NCI-H774 (cell line): ENCODE results near the gene SLC6A16.
"Not testable (repeated sequence)": the region's sequence is repeated elsewhere in the genome, so short reads cannot be mapped to it uniquely, and the experiment has no call there.

ENCODE experiments used
- DNase-seq: peaks from one replicate; lab custom pipeline; 2025; lab: John Stamatoyannopoulos, UW

Gene SLC6A16

DNA sequence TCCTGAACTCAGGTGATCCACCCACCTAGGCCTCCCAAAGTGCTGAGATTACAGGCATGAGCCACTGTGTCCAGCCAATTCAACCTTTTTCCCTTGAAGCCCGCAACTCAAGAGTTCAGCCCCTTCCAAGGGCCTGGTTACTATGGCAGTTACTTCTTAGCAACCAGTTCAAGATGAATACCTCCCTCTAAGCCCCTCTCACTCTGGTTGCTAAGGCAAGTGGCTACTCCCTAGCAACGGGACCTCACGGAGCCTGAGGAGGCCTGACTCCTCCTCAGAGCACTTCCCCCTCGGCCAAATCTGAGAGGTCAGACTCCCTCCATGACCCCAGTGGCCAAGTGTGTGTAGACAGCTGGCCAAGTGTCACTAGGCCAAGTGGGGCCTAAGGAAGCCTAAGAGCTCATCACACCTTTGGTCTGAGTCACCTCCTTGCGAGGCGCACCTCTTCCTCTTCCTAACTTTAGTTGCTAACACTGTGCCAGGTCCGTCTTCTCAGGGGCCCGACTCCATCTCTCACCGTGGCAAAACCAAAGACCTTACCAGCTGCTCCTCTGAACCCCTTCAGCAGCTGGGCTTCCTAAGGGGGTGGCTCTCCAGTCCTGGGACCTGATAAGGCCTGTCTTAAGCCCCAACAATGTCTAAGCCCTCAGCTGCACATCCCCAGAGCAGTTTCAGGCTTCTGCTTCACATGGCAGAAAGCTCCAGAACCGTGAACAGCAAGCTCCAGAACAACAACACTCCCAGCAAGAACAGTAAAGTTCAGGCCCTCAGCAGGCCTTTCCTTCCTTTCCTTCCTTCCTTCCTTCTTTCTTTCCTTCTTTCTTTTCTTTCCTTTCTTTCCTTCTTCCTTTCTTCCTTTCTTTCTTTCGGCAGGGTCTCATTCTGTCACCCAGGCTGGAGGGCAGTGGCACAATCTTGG lies 19.8 kb upstream of the SLC6A16 start:
- no peak for DNase-seq

DNA sequence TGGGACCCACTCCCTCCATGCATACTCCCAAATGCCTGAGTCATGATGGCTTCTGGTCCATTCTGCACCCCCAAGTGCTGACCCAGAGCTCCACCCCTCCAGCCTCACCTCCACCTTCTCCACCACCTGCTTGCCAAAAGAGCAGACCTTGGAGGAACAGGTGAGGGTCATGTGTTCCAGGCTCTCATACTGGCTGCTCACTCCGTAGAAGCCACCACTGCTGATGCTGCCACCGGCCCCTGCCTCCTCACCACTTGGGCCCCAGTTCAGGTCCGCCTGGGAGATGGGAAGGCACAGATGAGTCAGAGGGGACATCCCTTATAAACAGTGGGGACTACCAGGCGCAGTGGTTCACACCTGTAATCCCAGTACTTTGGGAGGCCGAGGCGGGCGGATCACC lies 18.1 kb upstream of the SLC6A16 start:
- DNase-seq = no peak

DNA sequence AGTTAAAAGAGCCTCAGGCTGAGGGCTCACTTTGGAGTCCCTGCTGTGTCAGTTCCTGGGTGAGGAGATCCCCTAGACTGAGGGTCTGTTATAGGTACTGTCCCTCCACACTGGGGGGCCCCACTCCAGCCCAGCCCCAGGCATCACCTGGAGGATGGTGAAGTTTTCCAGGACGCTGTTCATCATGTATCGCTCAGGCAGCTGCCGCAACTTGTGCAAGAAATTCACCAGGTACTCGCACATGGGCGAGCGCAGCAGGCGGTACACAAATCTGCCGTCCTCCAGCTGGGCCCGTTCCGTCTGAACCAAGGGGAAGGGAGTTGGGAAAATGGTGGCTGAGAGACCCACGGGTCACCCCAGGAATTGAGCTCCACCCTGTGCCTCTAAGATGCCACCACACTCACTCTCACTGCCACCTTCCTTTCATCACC lies 17.3 kb upstream of the SLC6A16 start:
- no peak for DNase-seq

DNA sequence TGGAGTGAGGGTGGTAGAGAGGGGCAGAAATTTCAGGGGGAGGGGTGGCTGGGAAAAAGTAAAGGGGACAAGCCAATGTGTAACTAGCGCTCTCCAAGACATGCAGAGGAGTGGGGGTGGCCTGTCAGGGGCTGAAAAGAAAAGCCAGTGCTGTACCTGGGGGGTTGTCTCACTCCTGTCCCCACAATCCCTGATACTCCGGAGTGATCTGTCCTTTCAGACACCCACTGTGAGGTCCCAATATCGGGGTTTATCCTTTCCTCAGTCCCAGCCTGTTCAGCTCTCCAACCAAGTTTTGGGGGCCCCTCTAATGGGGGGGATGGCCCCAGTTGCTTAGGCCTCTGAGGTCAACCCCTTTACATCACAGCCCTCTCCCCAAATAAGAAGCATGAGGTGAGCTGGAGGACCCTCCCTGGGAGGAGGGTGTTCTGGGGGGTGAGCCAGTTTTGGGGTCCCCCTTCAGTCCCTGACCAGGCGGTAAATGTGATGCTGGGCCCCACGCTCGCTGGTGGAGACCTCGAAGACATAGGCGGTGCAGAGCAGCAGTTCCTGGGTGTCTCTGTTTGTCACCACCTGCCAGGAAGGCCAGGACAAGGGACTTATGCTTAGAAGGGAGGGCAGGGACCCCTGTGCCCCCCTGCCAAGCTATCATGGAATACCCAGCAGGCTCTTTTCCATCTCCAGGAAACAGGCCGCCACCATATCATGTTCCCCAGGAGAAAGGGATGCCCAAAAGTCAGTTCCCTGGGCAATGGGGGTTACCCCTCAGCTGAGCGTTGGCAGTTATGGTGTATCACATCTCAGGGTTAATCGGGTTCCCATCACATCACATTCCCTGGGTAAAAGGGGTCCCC lies 16.1 kb upstream of the SLC6A16 start:
- no peak for DNase-seq

GRCh38 chr19:49340069-49340864 lies 15.3 kb upstream of the SLC6A16 start:
- DNase-seq = no peak

DNA sequence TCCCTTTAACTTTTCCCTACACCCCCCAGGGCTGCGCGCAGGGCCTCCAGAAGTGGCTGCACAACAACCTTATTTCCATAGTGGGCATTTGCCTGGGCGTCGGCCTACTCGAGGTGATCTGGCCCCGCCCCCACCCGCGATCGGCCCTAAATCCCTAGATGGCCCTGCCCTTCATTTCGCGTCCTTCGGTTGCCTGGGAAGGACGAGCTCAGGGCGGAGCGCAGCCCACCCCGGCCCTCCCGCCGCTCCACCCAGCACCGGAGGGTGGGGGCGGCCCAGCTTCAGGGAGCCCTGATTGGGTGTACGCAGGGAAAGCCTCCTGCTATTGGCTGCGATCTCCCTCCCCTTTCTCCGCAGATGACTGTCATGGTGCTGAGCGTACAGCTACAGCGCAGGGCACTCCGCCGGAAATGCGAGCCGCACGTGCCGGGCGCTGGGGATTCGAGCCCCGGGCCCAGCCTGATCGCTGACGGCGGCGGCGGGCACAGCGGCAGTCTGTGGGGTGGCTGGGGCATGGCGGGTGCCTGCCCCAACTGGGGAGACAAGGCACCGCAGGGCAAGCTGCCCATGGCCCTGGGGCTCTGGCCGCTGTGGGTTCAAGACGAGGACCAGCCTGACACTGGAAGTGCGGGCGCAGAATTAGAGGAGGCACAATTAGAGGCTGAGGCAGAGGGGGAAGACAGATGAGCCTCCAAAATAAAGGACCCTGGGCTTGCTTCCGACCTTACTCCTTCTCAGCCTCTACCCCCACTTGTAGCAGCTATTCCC lies 14.5 kb upstream of the SLC6A16 start:
- no peak for DNase-seq

- DNase-seq = no peak
These were observed 13.8 kb upstream of the SLC6A16 start for GRCh38 chr19:49338691-49339300.

DNA sequence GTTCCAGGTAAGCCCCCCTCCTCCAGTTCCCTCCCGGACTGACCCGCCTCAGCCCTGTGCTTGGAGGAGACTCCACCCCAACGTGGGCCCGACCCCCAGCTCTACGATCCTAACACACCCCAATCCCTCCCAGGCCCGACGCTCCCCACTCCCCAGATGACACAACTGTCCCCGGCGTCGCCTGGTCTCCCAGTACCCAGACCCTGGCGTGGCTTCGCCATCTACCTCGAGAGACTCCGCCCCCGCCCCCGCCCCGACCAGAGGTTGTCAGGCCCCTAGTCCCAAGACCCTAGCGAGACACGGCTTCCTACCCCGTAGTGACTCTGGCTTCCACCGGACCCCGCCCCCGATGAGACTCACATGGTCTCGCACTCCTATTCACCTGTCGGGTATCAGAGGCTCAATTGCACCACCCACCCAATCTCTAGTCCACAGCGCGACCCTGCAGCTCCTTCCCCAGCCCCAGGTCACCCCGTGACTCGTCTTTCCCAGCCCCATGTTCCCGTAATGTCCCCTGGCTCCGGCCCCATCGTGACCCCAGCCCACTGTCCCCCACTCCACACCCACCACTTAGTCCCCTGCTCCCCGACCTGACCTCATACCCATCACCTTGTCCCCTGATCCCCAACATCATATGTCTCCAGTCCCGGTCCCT lies 13.2 kb upstream of the SLC6A16 start:
- DNase-seq = no peak

DNA sequence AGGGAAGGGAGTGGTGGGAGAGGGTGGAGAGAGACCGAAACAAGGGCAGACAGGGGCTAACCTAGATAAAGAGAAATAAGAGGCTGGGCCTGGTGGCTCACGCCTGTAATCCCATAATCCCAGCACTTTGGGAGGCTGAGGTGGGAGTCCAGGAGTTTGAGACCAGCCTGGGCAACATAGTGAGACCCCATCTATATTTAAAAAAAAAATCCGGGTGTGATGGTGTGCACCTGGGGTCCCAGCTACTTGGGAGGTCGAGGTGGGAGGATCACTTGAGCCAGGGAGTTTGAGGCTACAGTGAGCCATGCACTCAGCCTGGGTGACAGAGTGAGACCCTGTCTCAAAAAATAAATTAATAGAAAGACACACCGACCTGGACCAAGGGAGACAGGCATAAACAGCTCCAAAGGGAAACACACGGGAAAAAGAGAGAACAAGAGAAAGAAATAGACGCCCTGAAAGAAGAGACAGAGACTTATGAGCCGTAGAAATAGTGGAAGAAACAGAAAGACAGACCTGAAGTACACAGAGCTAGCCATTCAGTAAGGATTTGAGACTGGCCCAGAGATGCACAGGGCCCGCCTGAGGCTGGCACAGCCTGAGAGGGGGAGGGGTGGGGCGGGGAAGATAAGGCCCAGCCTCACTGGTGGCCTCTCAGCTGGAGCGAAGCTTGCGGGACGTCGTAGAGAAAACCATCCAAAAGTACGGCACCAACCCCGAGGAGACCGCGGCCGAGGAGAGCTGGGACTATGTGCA lies 12.5 kb upstream of the SLC6A16 start:
- no peak for DNase-seq

DNA sequence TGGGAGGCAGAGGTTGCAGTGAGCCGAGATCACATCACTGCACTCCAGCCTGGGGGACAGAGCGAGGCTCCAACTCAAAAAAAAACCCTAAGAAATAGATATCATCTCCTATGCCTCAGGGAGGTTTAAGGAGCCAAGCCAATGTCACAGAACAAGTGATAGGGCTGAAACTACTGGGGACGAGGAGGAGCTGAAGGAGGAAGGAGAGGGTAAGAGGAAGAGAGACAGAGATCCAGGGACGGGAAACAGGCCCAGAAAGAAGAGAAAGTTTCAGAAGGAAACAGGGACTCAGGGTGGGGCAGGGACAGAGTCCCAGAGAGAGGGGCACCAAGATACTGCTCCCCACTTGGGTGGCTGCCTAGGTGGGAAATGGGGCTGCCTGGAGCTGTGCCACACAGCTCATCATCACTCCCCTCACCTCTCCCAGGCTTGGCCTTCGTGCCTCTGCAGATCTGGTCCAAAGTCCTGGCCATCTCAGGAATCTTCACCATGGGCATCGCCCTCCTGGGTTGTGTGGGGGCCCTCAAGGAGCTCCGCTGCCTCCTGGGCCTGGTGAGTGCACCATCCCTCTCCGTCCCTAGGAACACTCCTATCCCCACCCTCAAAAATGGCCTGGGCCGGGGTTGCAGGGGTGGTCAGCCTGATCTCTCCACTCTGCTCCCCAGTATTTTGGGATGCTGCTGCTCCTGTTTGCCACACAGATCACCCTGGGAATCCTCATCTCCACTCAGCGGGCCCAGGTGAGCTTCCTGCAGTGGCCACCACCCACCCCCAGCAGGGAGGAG lies 11.7 kb upstream of the SLC6A16 start:
- no peak for DNase-seq

- DNase-seq = no peak
These were observed 10.9 kb upstream of the SLC6A16 start for GRCh38 chr19:49335784-49336481.

DNA sequence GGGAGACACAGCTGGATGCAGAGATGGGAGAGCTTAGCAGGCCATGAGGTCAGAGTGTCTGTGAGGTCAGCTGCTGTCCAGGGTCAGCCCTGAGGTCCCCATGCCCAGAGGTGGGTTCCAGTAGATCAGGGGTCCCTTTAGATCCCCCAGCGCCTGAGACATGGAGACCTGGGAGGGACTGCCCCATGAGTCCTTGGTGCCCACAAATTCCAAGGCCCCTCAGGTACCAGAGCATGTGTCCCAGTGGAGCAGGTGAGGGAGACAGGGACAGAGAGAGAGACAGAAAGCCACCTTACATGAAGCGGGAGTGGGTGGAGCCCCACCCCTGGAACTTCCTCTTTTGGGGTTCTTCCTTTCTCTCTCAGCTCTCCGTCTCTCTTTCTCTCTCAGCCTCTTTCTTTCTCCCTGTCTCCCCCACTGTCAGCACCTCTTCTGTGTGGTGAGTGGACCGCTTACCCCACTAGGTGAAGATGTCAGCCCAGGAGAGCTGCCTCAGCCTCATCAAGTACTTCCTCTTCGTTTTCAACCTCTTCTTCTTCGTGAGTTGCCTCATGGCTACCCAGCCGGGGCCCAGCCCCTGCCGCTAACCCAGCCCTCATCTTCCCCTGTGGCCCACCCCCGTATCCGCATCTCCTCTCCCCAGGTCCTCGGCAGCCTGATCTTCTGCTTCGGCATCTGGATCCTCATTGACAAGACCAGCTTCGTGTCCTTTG lies 10.2 kb upstream of the SLC6A16 start, which contains the start of gene CD37:
CD37 (plus strand) TSS at position 336 of the 713 bp plus-strand sequence; CDS start at position 471, 135 bp downstream.
- DNase-seq = no peak

DNA sequence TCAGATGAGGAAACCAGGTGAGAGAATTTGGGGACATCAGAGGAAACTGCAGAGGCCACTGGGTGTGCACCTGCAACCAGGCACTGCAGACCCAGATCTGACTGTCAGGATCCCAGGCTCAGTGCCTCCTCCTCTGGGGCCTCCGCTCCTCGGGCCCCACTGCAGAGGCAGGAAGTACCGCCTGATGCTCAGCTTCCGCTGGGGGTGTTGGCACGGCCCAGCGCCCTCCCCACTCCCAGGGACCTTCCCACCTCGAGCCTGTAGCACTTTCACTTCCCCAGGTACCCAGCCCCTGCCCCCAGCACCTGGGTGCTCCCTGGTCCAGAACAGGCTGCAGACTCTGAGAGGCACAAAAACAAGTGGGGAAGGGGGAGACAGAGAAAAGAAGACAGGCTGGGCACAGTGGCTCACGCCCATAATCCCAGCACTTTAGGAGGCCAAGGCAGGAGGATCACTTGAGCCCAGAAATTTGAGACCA lies 8.9 kb upstream of the SLC6A16 start:
- DNase-seq = no peak

DNA sequence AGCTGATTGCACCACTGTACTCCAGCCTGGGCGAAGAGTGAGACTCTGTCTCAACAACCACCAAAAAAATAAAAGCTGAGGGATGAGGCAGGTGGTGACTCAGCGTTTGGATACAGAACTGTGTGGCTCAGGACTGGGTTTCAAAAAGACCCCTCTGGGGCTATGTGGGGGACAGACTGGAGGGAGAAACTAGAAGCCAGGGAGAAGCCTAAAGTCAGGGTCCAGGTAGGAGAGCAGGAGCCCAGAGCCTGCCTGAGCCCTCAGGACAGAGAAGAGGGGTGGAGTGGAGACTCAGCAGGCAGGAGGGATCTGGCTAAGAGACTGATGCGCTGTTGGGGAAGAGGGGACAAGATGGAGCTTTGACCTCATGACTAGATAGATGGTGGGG lies 8.4 kb upstream of the SLC6A16 start:
- no peak for DNase-seq

GRCh38 chr19:49332691-49333417 lies 7.9 kb upstream of the SLC6A16 start:
- not testable (repeated sequence) for DNase-seq

GRCh38 chr19:49331616-49332055 lies 6.6 kb upstream of the SLC6A16 start:
- DNase-seq = no peak
